Stimulated activated CD8-positive, alpha-beta memory T cell treated with anti-CD3 and anti-CD28 coated beads, Interleukin-12 subunit alpha, Interleukin-12 subunit beta, amount 100 ng/mL, for 1 hour (primary cell): Measurements from ENCODE around the gene THOC3.
"Not testable (repeated sequence)": the region's sequence is repeated elsewhere in the genome, so short reads cannot be mapped to it uniquely, and the experiment has no call there.

Experiments
- DNase-seq: peaks from one replicate; pipeline ENCODE4 v3.0.0-alpha.2; 2020; ENCODE audit warnings: low read depth

THOC3 gene

GRCh38 chr5:175967471-175968372 is at the start of gene THOC3:
Gene THOC3 (minus strand): TSS chr5:175968315. CDS start chr5:175968208, 107 bp downstream.
- peak; percentile 45 for DNase-seq

DNA sequence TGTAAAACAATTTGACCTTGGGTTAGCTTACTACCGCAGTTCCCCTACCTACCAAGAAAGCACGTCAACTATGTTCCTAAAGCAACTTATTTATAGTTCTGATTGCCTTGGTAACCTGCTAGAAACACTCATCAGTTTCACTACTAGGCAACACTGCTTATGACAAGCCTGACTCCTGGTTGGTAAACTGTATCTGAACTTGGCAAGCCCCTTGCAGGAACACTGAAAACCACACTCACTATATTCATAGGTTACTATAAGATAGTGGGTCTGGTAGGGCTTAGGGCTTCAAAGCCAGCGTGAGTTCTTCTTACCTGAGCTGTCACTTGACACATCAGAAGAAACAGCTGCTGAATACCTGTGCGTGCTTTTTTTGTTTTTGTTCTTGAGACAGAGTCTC is 49.2 kb upstream of the THOC3 start:
- not testable (repeated sequence) for DNase-seq

- not testable (repeated sequence) for DNase-seq
Observed at GRCh38 chr5:176014360-176014759, 46.2 kb upstream of the THOC3 start.

DNA sequence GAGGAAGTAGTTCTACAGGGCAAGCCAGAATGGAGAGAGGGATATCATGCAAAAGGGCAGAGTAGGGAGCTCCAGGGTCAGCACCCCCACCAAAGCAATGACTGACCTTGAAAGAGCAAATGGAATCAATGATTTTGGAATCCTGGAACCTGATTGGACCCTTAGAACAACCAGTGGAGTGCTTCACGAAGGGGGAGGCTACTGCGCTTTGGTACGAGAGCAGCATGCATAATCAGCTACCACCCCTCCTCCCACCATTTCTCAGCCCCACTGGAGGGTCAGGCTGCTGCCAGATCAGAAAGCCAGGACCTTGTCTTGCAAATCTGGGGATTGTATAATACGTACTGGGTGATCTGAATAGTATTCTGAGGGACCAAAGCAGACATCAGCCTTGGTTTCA is 43.0 kb upstream of the THOC3 start:
- not testable (repeated sequence) for DNase-seq

GRCh38 chr5:176010202-176010601 is 42.1 kb upstream of the THOC3 start:
- DNase-seq = not testable (repeated sequence)

- not testable (repeated sequence) for DNase-seq
Observed at GRCh38 chr5:176007220-176007619, 39.1 kb upstream of the THOC3 start.

DNA sequence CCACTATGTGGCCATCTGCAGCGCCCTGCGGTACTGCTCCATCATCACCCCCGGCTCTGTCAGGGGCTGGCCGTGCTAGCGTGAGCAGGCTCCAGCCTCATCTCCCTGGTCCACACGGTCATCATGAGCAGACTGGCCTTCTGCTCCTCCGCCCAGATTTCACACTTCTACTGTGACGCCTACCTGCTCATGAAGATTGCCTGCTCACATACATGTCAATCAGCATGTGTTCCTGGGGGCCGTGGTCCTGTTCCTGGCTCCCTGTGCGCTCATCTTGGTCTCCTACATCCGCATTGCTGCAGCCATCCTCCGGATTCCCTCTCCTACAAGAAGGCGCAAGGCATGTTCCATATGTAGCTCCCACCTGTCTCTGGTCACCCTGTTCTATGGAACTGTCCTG is 38.7 kb upstream of the THOC3 start:
- not testable (repeated sequence) for DNase-seq

DNA sequence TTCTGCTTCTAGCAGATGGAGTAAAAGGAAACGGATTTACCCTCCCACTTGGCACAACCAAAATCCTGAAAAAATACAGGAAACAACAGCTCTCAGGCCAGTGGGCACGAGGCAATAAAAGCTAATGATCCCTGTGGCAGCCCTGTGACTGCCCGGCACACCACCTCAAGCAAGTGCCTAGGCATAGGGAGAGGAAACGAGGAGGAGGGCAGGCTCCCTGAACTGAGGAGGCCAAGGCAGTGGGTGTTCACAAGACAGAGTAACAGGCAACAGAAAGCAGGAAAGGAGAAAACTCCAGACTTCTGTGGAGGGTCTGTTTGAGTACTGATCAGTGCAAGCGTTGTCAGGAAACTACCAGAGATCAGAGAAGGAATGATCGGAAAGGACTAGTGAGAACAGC is 29.9 kb upstream of the THOC3 start:
- not testable (repeated sequence) for DNase-seq

DNA sequence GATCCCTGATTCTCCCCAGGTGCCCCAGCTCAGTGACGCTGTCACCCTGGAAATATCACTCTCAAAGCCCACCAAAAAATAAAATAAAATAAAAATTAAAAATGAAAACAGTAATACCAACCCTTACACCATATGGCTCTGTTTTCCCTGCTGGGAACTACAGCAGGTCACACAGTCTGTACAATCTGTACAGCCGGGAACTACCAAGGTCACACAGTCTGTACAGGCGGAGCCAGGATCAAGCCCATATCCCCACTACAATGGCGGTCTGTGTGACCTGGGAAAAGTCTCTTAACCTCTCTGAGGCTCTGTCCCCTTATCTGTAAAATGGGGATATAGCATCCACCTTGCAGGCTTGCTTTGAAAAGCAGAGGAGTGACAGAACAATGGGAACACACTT is 29.4 kb upstream of the THOC3 start:
- DNase-seq = not testable (repeated sequence)

DNA sequence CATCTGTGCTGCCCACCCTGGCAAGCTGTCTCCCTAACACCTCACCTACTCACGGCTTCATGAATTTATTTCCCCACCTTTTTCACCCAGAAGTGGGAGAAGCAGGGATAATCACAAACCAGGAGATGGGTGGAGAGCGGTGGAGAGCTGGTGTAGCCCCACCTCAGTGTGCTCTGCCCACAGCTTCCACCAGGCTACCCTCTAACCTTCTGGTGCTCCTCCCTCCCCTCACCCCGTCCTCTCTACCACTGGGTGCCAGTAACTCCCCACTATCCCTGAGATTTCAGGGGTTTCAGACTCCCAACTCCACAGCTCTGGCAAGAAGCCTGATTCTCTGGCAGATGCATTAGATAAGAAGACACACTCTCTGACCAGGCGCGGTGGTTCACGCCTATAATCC is 28.7 kb upstream of the THOC3 start:
- not testable (repeated sequence) for DNase-seq

DNA sequence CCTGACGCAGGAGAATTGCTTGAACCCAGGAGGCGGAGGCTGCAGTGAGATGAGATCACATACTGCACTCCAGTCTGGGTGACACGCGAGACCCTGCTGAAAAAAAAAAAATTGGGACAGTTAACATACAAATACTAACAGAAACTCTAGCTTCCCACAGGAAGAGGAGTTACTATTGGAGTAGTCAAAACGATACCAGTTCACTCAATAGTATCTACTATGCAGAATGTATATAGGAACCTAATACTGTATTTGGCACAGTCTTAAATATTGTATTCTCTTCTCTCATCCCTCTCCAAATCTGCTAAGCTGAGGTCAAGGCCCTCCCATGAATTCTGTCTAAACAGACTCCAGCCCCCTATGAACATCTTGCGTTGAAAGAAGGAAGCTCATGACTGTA is 27.4 kb upstream of the THOC3 start:
- not testable (repeated sequence) for DNase-seq

DNA sequence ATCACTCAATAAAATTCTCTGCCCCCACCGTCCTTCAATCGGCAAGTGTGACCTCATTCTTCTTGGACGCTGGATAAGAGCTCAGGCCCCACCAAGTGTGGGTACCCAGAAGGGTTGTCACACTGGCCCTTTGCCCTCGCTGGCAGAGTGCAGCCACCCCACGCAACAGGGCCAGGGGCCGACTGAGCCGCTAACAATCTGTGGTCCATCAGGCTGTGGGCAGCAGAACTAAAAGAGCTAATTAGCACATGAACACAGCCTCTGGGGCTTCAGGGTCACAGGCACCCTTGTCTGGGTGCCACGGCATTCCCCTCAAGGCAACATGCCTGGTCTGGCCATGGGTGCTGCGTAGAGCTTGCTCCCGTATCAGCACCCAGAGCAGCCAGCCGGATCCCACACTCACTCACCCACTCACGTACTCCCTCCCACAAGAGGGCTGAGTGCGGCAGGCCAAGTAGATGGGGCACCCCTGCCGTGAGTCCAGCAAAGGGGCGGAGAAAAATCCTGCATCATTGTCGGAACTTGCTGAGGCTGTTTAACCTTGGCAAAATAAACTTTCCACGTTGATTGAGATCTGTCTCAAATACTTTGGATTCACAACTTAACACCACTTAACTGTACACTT is 11.4 kb upstream of the THOC3 start:
- not testable (repeated sequence) for DNase-seq

DNA sequence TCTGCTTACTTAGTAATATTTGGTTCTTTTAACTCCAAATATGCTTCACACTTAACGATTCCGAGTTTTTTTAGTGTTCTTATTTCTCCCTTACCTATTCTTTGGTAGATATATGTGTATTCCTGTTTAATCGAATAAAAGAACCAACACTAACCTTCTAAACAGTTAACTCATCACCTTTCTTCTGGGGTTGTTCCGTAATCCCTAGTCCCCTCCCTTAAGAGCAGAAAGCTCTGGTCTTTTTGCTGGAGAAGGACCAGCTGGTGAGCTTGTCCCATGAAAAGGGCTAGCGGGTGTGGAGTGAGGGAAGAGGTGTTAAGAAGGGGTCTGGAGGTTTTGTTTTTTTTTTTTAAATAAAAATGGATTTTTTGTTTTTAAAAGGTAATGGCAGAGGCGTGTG is 266 bp upstream of the THOC3 start:
- not testable (repeated sequence) for DNase-seq

DNA sequence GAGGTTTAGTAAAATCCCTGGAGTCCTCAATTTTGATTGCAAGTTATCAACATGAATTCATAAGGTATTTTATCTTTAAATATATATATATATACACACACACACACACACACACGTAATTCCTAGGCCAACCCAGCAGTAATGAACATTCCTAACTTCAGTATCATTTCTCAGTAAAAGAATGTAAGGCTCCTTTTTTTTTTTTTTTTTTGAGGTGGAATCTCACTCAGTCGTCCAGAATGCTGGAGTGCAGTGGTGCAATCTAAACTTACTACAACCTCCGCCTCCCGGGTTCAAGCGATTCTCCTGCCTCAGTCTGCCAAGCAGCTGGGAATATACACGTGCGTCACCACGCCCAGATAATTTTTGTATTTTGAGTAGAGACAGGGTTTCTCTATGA is 5.8 kb downstream of the THOC3 start:
- DNase-seq = not testable (repeated sequence)

GRCh38 chr5:175960228-175960627 is 7.9 kb downstream of the THOC3 start:
- not testable (repeated sequence) for DNase-seq

GRCh38 chr5:175958515-175958914 is 9.6 kb downstream of the THOC3 start:
- not testable (repeated sequence) for DNase-seq

- DNase-seq = not testable (repeated sequence)
Observed at GRCh38 chr5:175954107-175954506, 14.0 kb downstream of the THOC3 start.

GRCh38 chr5:175952810-175953209 is 15.3 kb downstream of the THOC3 start:
- DNase-seq = not testable (repeated sequence)

GRCh38 chr5:175951339-175951969 is 16.7 kb downstream of the THOC3 start:
- DNase-seq = not testable (repeated sequence)

- not testable (repeated sequence) for DNase-seq
Observed at GRCh38 chr5:175948329-175949108, 19.6 kb downstream of the THOC3 start.

DNA sequence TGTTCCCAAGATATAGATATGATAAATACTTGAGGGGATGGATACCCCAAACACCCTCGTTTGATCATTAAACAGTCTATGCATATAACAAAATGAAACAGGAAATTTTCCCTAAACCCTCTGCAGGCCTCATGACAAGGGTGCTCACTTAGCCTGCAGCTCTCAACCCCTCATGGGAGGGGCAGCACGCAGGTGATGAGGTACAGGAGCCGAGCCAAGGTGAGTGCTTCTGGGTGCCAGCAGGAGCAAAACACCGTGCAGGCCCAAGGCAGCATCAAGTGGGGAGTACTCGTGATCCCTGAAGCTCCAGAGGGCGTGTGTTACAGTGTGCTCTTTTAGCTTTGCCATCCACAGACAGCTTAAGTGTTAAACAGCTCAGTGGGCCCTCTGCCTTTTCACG is 24.9 kb downstream of the THOC3 start:
- not testable (repeated sequence) for DNase-seq

DNA sequence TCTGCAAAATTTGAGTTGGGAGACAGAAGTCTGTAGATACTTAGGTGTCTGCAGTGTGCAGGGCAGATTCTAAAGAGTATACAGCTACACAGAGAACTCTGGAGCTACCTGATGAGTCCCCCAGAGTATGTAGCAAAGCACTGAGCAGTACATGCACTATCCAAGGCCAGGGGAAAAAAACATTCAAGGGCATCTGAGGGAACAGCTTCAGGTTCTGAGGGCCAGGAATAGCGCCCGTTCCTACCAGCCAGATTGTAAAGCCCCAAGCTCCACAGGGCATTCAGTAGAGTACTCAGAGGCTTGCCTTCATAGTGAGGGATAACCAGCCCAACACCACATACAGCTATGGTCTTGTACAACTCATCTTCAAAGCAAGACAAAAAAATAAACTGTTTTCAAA is 27.5 kb downstream of the THOC3 start:
- not testable (repeated sequence) for DNase-seq
